NOMO-1 treated with DMSO at 0.1 percent for 48 hours (cell line): ENCODE data around the gene ACP5.
"Not testable (repeated sequence)": the region's sequence is repeated elsewhere in the genome, so short reads cannot be mapped to it uniquely, and the experiment has no call there.

ENCODE experiments used
- DNase-seq: peaks from one replicate; lab custom pipeline; 2025; ENCODE audit not compliant: unreplicated experiment; lab: John Stamatoyannopoulos, UW

ACP5 gene

GRCh38 chr19:11580116-11580515 lies 2.7 kb upstream of the ACP5 start:
- DNase-seq, result peak; percentile 18

GRCh38 chr19:11578258-11579142 lies 1.1 kb upstream of the ACP5 start:
- no peak for DNase-seq

- DNase-seq, result no peak
Measured at GRCh38 chr19:11576227-11576626, 1.2 kb downstream of the ACP5 start.

GRCh38 chr19:11574689-11575088 lies 2.8 kb downstream of the ACP5 start:
- DNase-seq, result no peak

GRCh38 chr19:11573763-11574162 lies 3.7 kb downstream of the ACP5 start:
- not testable (repeated sequence) for DNase-seq

- DNase-seq, result not testable (repeated sequence)
Measured at GRCh38 chr19:11573354-11573753, 4.1 kb downstream of the ACP5 start.

GRCh38 chr19:11570039-11570462 lies 7.4 kb downstream of the ACP5 start:
- peak; percentile 90 for DNase-seq

GRCh38 chr19:11566164-11566563 lies 11.3 kb downstream of the ACP5 start:
- no peak for DNase-seq

- DNase-seq, result not testable (repeated sequence)
Measured at GRCh38 chr19:11565649-11565980, 11.8 kb downstream of the ACP5 start.

GRCh38 chr19:11564082-11564807 lies 13.2 kb downstream of the ACP5 start:
- not testable (repeated sequence) for DNase-seq

GRCh38 chr19:11563532-11563931 lies 13.9 kb downstream of the ACP5 start:
- DNase-seq, result no peak

- DNase-seq, result peak; percentile 93
Measured at GRCh38 chr19:11560404-11561051, 16.9 kb downstream of the ACP5 start.

- peak; percentile 97 for DNase-seq
Measured at GRCh38 chr19:11558881-11559828, 18.3 kb downstream of the ACP5 start, which contains the start of gene ELOF1. Gene ELOF1 (minus strand): TSS chr19:11559230. CDS start chr19:11554347, 4,883 bp downstream.

GRCh38 chr19:11556634-11557420 lies 20.6 kb downstream of the ACP5 start:
- no peak for DNase-seq

GRCh38 chr19:11555246-11555645 lies 22.2 kb downstream of the ACP5 start:
- no peak for DNase-seq

- DNase-seq, result no peak
Measured at GRCh38 chr19:11554160-11554559, 23.3 kb downstream of the ACP5 start.

GRCh38 chr19:11552666-11553372 lies 24.6 kb downstream of the ACP5 start:
- DNase-seq, result no peak

GRCh38 chr19:11551603-11552235 lies 25.7 kb downstream of the ACP5 start:
- DNase-seq, result no peak

- DNase-seq, result no peak
Measured at GRCh38 chr19:11550265-11550664, 27.2 kb downstream of the ACP5 start.
